HL-60 (cell line): Measurements from ENCODE around the gene PTPRM.

Experiments
- POLR2AphosphoS5 ChIP-seq: IDR thresholded peaks from 2 replicates; pipeline ENCODE4 v1.6.1; 2012; ENCODE audit warnings: low read depth
- SPI1 ChIP-seq: IDR thresholded peaks from 2 replicates; pipeline ENCODE4 v1.6.1; 2012; ENCODE audit warnings: low read depth, mild to moderate bottlenecking, borderline replicate concordance
- TF ChIP-seq, protein P1 (sequence below): IDR thresholded peaks from one replicate; pipeline ENCODE4 v1.5.1; 2011; ENCODE audit warnings: low read length, control low read depth, inconsistent platforms; ENCODE audit not compliant: insufficient read depth
- TF ChIP-seq, protein P2 (sequence below): IDR thresholded peaks from 2 replicates; pipeline ENCODE4 v1.6.1; 2012; ENCODE audit warnings: low read depth; ENCODE audit not compliant: insufficient replicate concordance

DNA sequence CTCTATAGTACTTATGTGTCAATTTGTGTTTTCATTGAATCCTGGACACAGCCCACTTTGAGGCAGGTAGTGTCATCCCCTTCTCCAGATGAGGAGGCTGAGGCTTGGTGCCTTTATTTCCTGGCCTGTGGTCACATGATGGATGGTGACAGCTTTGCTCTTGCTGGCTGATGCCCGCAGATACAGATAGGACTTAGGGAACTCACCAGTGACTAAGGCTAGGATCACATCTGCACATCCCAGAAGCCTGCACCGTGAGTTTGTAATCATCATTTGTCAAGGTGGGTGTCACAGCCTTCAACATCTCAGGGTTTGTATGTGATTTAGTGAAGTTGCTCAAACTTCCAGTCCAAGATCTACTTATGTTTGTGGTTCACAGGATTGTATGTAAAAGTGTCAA, 747.0 kb downstream of the PTPRM start:
- TF ChIP-seq, protein P1, sequence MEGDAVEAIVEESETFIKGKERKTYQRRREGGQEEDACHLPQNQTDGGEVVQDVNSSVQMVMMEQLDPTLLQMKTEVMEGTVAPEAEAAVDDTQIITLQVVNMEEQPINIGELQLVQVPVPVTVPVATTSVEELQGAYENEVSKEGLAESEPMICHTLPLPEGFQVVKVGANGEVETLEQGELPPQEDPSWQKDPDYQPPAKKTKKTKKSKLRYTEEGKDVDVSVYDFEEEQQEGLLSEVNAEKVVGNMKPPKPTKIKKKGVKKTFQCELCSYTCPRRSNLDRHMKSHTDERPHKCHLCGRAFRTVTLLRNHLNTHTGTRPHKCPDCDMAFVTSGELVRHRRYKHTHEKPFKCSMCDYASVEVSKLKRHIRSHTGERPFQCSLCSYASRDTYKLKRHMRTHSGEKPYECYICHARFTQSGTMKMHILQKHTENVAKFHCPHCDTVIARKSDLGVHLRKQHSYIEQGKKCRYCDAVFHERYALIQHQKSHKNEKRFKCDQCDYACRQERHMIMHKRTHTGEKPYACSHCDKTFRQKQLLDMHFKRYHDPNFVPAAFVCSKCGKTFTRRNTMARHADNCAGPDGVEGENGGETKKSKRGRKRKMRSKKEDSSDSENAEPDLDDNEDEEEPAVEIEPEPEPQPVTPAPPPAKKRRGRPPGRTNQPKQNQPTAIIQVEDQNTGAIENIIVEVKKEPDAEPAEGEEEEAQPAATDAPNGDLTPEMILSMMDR, result no peak
- TF ChIP-seq, protein P2, sequence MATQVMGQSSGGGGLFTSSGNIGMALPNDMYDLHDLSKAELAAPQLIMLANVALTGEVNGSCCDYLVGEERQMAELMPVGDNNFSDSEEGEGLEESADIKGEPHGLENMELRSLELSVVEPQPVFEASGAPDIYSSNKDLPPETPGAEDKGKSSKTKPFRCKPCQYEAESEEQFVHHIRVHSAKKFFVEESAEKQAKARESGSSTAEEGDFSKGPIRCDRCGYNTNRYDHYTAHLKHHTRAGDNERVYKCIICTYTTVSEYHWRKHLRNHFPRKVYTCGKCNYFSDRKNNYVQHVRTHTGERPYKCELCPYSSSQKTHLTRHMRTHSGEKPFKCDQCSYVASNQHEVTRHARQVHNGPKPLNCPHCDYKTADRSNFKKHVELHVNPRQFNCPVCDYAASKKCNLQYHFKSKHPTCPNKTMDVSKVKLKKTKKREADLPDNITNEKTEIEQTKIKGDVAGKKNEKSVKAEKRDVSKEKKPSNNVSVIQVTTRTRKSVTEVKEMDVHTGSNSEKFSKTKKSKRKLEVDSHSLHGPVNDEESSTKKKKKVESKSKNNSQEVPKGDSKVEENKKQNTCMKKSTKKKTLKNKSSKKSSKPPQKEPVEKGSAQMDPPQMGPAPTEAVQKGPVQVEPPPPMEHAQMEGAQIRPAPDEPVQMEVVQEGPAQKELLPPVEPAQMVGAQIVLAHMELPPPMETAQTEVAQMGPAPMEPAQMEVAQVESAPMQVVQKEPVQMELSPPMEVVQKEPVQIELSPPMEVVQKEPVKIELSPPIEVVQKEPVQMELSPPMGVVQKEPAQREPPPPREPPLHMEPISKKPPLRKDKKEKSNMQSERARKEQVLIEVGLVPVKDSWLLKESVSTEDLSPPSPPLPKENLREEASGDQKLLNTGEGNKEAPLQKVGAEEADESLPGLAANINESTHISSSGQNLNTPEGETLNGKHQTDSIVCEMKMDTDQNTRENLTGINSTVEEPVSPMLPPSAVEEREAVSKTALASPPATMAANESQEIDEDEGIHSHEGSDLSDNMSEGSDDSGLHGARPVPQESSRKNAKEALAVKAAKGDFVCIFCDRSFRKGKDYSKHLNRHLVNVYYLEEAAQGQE, result no peak
- TF ChIP-seq POLR2AphosphoS5 (no peak), SPI1 (no peak)
